SK-N-SH treated with all-trans-retinoic acid at 6 μM for 48 hours (cell line): ENCODE measurements around the gene RGS8.

Source experiments
- ATAC-seq: fragments of 200-7000 bp; cut with Tn5 transposase; 3 replicates; pipeline ENCODE4 v1.9.1; 2020; ENCODE audit warnings: mild to moderate bottlenecking, moderate library complexity
- ARNTL ChIP-seq: fragments of 450-650 bp; formaldehyde crosslinking; IDR thresholded peaks from 2 replicates; pipeline ENCODE4 v1.5.0; 2020; ENCODE audit warnings: low read depth, mild to moderate bottlenecking, moderate library complexity, borderline replicate concordance
- BACH2 ChIP-seq: fragments of 250-450 bp; sonication (Bioruptor Pico); IDR thresholded peaks from 2 replicates; pipeline ENCODE4 v1.9.0; 2021; ENCODE audit warnings: mild to moderate bottlenecking, borderline replicate concordance
- CREB5 ChIP-seq: fragments of 250-450 bp; sonication (Bioruptor Pico); IDR thresholded peaks from 2 replicates; pipeline ENCODE4 v1.5.1; 2020; ENCODE audit warnings: low read depth, mild to moderate bottlenecking, moderate library complexity
- CSDC2 ChIP-seq: fragments of 250-450 bp; sonication (Bioruptor Pico); IDR thresholded peaks from 2 replicates; pipeline ENCODE4 v1.5.0; 2020; ENCODE audit warnings: mild to moderate bottlenecking, moderate library complexity
- ESRRG ChIP-seq: fragments of 250-450 bp; sonication (Bioruptor Pico); IDR thresholded peaks from 2 replicates; pipeline ENCODE4 v1.6.1; 2021; ENCODE audit warnings: mild to moderate bottlenecking
- GLIS3 ChIP-seq: fragments of 250-450 bp; sonication (Bioruptor Pico); IDR thresholded peaks from 2 replicates; pipeline ENCODE4 v1.5.0; 2020; ENCODE audit warnings: mild to moderate bottlenecking, moderate library complexity
- ISL1 ChIP-seq: fragments of 250-450 bp; sonication (Bioruptor Pico); IDR thresholded peaks from 2 replicates; pipeline ENCODE4 v2.1.2; 2022; ENCODE audit warnings: mild to moderate bottlenecking, moderate library complexity
- OSR1 ChIP-seq: fragments of 250-450 bp; sonication (Bioruptor Pico); IDR thresholded peaks from 2 replicates; pipeline ENCODE4 v1.8.0; 2022; ENCODE audit warnings: moderate library complexity, mild to moderate bottlenecking, inconsistent platforms
- PATZ1 ChIP-seq: fragments of 250-450 bp; sonication (Bioruptor Pico); IDR thresholded peaks from 2 replicates; pipeline ENCODE4 v1.8.0; 2020; ENCODE audit warnings: mild to moderate bottlenecking, moderate library complexity, borderline replicate concordance
- PPARA ChIP-seq: fragments of 250-450 bp; sonication (Bioruptor Pico); IDR thresholded peaks from 2 replicates; pipeline ENCODE4 v1.5.0; 2020; ENCODE audit warnings: mild to moderate bottlenecking, borderline replicate concordance
- RARB ChIP-seq: fragments of 250-450 bp; sonication (Bioruptor Pico); IDR thresholded peaks from 2 replicates; pipeline ENCODE4 v1.8.0; 2021; ENCODE audit warnings: mild to moderate bottlenecking, moderate library complexity
- TCF4 ChIP-seq: fragments of 250-450 bp; sonication (Bioruptor Pico); IDR thresholded peaks from 2 replicates; pipeline ENCODE4 v1.8.0; 2021; ENCODE audit warnings: mild to moderate bottlenecking, moderate library complexity, borderline replicate concordance
- TOX ChIP-seq: fragments of 250-450 bp; sonication (Bioruptor Pico); IDR thresholded peaks from 2 replicates; pipeline ENCODE4 v1.8.0; 2021; ENCODE audit warnings: mild to moderate bottlenecking, moderate library complexity, borderline replicate concordance
- TSHZ2 ChIP-seq: fragments of 250-450 bp; sonication (Bioruptor Pico); IDR thresholded peaks from 2 replicates; pipeline ENCODE4 v1.5.0; 2020; ENCODE audit warnings: mild to moderate bottlenecking, moderate library complexity
- ZC3H10 ChIP-seq: fragments of 250-450 bp; sonication (Bioruptor Pico); IDR thresholded peaks from 2 replicates; pipeline ENCODE4 v1.5.1; 2021; ENCODE audit warnings: mild to moderate bottlenecking, moderate library complexity
- ZFP3 ChIP-seq: fragments of 250-450 bp; sonication (Bioruptor Pico); IDR thresholded peaks from 2 replicates; pipeline ENCODE4 v1.5.0; 2020; ENCODE audit warnings: mild to moderate bottlenecking, moderate library complexity
- ZFP30 ChIP-seq: fragments of 450-650 bp; formaldehyde crosslinking; IDR thresholded peaks from 2 replicates; pipeline ENCODE4 v1.5.0; 2022; ENCODE audit warnings: mild to moderate bottlenecking, moderate library complexity
- ZNF565 ChIP-seq: fragments of 450-650 bp; formaldehyde crosslinking; conservative IDR thresholded peaks from 2 replicates; pipeline ENCODE4 v1.5.0; 2020; ENCODE audit warnings: low read depth, mild to moderate bottlenecking, moderate library complexity
- ZNF8 ChIP-seq: fragments of 450-650 bp; formaldehyde crosslinking; IDR thresholded peaks from 2 replicates; pipeline ENCODE4 v1.5.0; 2020; ENCODE audit warnings: mild to moderate bottlenecking, moderate library complexity
- TF ChIP-seq, protein P1 (sequence below): fragments of 250-450 bp; sonication (Bioruptor Pico); IDR thresholded peaks from 2 replicates; pipeline ENCODE4 v1.8.0; 2021; ENCODE audit warnings: low read depth, mild to moderate bottlenecking, moderate library complexity, borderline replicate concordance

Gene RGS8

DNA sequence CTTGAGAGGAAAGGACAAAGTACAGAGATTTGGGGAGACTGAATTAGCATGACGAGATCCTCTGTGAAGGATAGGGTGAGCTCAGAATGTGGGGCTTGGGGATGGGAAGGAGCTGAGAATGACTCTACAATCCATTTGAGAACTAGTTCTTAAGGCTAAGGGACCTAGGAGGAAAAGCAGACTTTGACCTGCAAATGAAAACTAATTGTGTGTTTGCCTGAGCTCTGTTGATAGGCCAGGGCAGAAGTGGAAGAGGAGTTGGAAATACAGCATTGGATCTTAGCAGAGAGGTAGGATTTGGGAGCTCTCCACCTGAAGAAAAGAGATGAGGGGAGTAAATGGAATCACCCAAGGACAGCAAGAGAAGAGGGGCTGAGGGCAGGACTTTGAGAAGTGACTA lies 2.1 kb upstream of the RGS8 start:
- TF ChIP-seq ISL1 (CRISPR knock-in tag): no peak
- no peak for TF ChIP-seq TCF4 (CRISPR knock-in tag)
- no peak for TF ChIP-seq GLIS3 (CRISPR knock-in tag)
- TF ChIP-seq ZNF8 (CRISPR knock-in tag): no peak
- TF ChIP-seq ARNTL: no peak
- no peak for TF ChIP-seq RARB
- TF ChIP-seq ZFP3 (CRISPR knock-in tag): no peak
- TF ChIP-seq CSDC2 (CRISPR knock-in tag): no peak
- TF ChIP-seq BACH2 (CRISPR knock-in tag): no peak
- TF ChIP-seq ZC3H10 (CRISPR knock-in tag): no peak
- TF ChIP-seq OSR1 (CRISPR knock-in tag): no peak
- TF ChIP-seq, protein P1, sequence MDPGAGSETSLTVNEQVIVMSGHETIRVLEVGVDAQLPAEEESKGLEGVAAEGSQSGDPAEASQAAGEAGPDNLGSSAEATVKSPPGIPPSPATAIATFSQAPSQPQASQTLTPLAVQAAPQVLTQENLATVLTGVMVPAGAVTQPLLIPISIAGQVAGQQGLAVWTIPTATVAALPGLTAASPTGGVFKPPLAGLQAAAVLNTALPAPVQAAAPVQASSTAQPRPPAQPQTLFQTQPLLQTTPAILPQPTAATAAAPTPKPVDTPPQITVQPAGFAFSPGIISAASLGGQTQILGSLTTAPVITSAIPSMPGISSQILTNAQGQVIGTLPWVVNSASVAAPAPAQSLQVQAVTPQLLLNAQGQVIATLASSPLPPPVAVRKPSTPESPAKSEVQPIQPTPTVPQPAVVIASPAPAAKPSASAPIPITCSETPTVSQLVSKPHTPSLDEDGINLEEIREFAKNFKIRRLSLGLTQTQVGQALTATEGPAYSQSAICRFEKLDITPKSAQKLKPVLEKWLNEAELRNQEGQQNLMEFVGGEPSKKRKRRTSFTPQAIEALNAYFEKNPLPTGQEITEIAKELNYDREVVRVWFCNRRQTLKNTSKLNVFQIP (CRISPR knock-in tag): no peak
- TF ChIP-seq ZFP30 (CRISPR knock-in tag): no peak
- no peak for TF ChIP-seq TOX
- TF ChIP-seq PPARA (CRISPR knock-in tag): no peak
- TF ChIP-seq TSHZ2 (CRISPR knock-in tag): no peak
- TF ChIP-seq CREB5 (CRISPR knock-in tag): no peak
- no peak for TF ChIP-seq ZNF565 (CRISPR knock-in tag)
- no peak for TF ChIP-seq ESRRG (CRISPR knock-in tag)
- no peak for ATAC-seq

GRCh38 chr1:182685215-182685614 lies 828 bp upstream of the RGS8 start:
- no peak for ATAC-seq
- no peak for TF ChIP-seq PATZ1 (CRISPR knock-in tag)
- no peak for TF ChIP-seq TOX
- no peak for TF ChIP-seq TCF4 (CRISPR knock-in tag)
- no peak for TF ChIP-seq ISL1 (CRISPR knock-in tag)
- TF ChIP-seq CSDC2 (CRISPR knock-in tag): no peak
- no peak for TF ChIP-seq ZNF8 (CRISPR knock-in tag)
- no peak for TF ChIP-seq CREB5 (CRISPR knock-in tag)
- TF ChIP-seq, protein P1 (CRISPR knock-in tag): no peak
- no peak for TF ChIP-seq GLIS3 (CRISPR knock-in tag)
- TF ChIP-seq ZNF565 (CRISPR knock-in tag): no peak
- no peak for TF ChIP-seq BACH2 (CRISPR knock-in tag)
- no peak for TF ChIP-seq RARB
- TF ChIP-seq ZC3H10 (CRISPR knock-in tag): no peak
